PC-3 (cell line): ENCODE results near the gene KDM4B. TPM values are rescaled to one million over a fixed set of nuclear protein-coding genes. Genes with fewer than 3 reads are reported as not detected.
"Not testable (repeated sequence)": the region's sequence is repeated elsewhere in the genome, so short reads cannot be mapped to it uniquely, and the experiment has no call there.

Experiments
- ATAC-seq: fragments of 200-7000 bp; cut with Tn5 transposase; 2 replicates; pipeline ENCODE4 v1.9.1; 2020; ENCODE audit warnings: mild to moderate bottlenecking, moderate library complexity
- BruUV-seq: library from RNA; stranded (reverse); fragments of 400-500 nt; replicated peaks from 2 replicates; lab custom pipeline; 2021; lab: Mats Ljungman, UMichigan
- CTCF ChIA-PET: fragments of 300-600 bp; sonication (Branson Sonifier 250); formaldehyde crosslinking; loops from one replicate; lab custom pipeline; 2022; ENCODE audit warnings: antibody characterized with exemption; lab: Charles Lee
- POLR2A ChIA-PET: fragments of 300-600 bp; sonication (Branson Sonifier 250); formaldehyde crosslinking; loops from one replicate; lab custom pipeline; 2022; ENCODE audit warnings: antibody characterized with exemption; ENCODE audit not compliant: unreplicated experiment; lab: Charles Lee
- DNase-seq: peaks from one replicate; pipeline ENCODE4 v3.0.0-alpha.2; 2015
- H2AFZ ChIP-seq: fragments of 300-600 bp; sonication (generic); 2 replicates; pipeline ENCODE4 v1.6.0; 2016; ENCODE audit warnings: antibody characterized with exemption, low read length
- H3F3A ChIP-seq: fragments of 300-600 bp; sonication (generic); one replicate; pipeline ENCODE4 v1.6.0; 2017; ENCODE audit warnings: antibody characterized with exemption, low read length, control low read depth, mild to moderate bottlenecking; ENCODE audit not compliant: unreplicated experiment
- H3K27ac ChIP-seq: fragments of 300-600 bp; sonication (generic); 2 replicates; pipeline ENCODE4 v1.5.1; 2016; ENCODE audit warnings: mild to moderate bottlenecking, low read length
- H3K27me3 ChIP-seq: fragments of 300-600 bp; sonication (generic); 2 replicates; pipeline ENCODE4 v1.6.1; 2016; ENCODE audit warnings: low read length, mixed read lengths
- H3K36me3 ChIP-seq: fragments of 300-600 bp; sonication (generic); 2 replicates; pipeline ENCODE4 v1.6.1; 2016; ENCODE audit warnings: low read depth, mixed run types, low read length, mixed read lengths
- H3K4me1 ChIP-seq: fragments of 300-600 bp; sonication (generic); 2 replicates; pipeline ENCODE4 v1.5.1; 2016; ENCODE audit warnings: low read length; ENCODE audit not compliant: insufficient read depth
- H3K4me2 ChIP-seq: fragments of 300-600 bp; sonication (generic); 2 replicates; pipeline ENCODE4 v1.6.0; 2016; ENCODE audit warnings: low read length
- H3K4me3 ChIP-seq: fragments of 300-600 bp; sonication (generic); 2 replicates; pipeline ENCODE4 v1.5.1; 2016; ENCODE audit warnings: mild to moderate bottlenecking, low read length, mixed read lengths
- H3K79me2 ChIP-seq: fragments of 300-600 bp; sonication (generic); 2 replicates; pipeline ENCODE4 v1.6.1; 2017; ENCODE audit warnings: low read length, mixed read lengths
- H3K9ac ChIP-seq: fragments of 300-600 bp; sonication (generic); 2 replicates; pipeline ENCODE4 v1.6.0; 2016; ENCODE audit warnings: mild to moderate bottlenecking, low read length
- H3K9me2 ChIP-seq: fragments of 300-600 bp; sonication (generic); replicated peaks from 2 replicates; pipeline ENCODE4 v1.6.1; 2016; ENCODE audit warnings: mixed run types, low read length, mixed read lengths
- H3K9me3 ChIP-seq: fragments of 300-600 bp; sonication (generic); 2 replicates; pipeline ENCODE4 v1.6.1; 2016; ENCODE audit warnings: low read length, mixed read lengths
- H4K20me1 ChIP-seq: fragments of 300-600 bp; sonication (generic); 2 replicates; pipeline ENCODE4 v1.6.1; 2016; ENCODE audit warnings: low read length, mixed read lengths
- EZH2 ChIP-seq: fragments of 300-600 bp; sonication (generic); IDR thresholded peaks from one replicate; pipeline ENCODE4 v1.6.1; 2017; ENCODE audit warnings: antibody characterized with exemption, mild to moderate bottlenecking, low read length; ENCODE audit not compliant: unreplicated experiment
- EZH2phosphoT487 ChIP-seq: fragments of 300-600 bp; sonication (generic); IDR thresholded peaks from 2 replicates; pipeline ENCODE4 v1.6.1; 2018; ENCODE audit warnings: mild to moderate bottlenecking, antibody characterized with exemption, low read length, borderline replicate concordance
- intact Hi-C: fragments of 100-400 bp; cut with micrococcal nuclease; formaldehyde crosslinking; loops from 2 replicates; pipeline ENCODE4 v1.9.0; 2023
- total RNA-seq: library from RNA; depleted of rRNA; stranded (reverse); fragments of >200 nt; gene quantifications from 2 replicates; pipeline ENCODE4 v1.2.3, GENCODE V29; 2014
- TF ChIP-seq, protein P1 (sequence below): fragments of 300-600 bp; sonication (generic); conservative IDR thresholded peaks from 2 replicates; pipeline ENCODE4 v1.5.1; 2017; ENCODE audit warnings: antibody characterized with exemption, low read depth, mild to moderate bottlenecking, low read length

Gene KDM4B
- total RNA-seq, 1 experiment from 2014 or later, result 19.8 TPM

DNA sequence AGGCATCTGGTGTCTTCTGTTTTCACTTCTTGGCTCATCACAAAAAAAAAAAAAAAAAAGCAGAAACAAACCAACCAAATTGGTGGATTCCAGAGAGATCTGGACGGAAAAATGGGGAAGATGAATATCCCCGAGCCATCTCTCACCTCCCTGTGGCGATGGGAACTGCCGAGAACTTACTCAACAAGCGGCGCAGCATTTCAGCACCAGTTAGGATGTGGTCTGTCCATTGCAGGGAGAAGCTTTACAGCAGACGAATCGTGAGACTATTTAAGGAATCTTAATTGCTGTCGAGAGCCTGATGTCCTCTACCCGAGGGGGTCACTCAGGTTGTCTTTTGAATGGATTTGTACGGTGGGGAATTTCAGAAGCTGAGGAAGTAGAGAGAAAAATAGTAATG, 17.3 kb upstream of the KDM4B start:
- Histone ChIP-seq H3K9ac (no peak overlapping the region), H3K36me3 (peaks cover 63% of the 10 kb centered on the region), H3K4me2 (no peak overlapping the region), H3K27me3 (no peaks in the 10 kb centered on the region), H3K4me1 (no peaks in the 10 kb centered on the region), H4K20me1 (peaks cover 10% of the 10 kb centered on the region; the same call in 1 of the 2 replicates), H3K27ac (no peak overlapping the region), H3K4me3 (no peak overlapping the region), H3F3A (no peaks in the 10 kb centered on the region), H3K79me2 (0 out of 2 replicates have a peak, but pooled peaks cover 8% of the 10 kb centered on the region), H3K9me3 (no peaks in the 10 kb centered on the region), H2AFZ (no peak overlapping the region), H3K9me2 (no peaks in the 10 kb centered on the region)
- ChIA-PET POLR2A (no interaction called here), CTCF (no interaction called here)
- TF ChIP-seq, protein P1, sequence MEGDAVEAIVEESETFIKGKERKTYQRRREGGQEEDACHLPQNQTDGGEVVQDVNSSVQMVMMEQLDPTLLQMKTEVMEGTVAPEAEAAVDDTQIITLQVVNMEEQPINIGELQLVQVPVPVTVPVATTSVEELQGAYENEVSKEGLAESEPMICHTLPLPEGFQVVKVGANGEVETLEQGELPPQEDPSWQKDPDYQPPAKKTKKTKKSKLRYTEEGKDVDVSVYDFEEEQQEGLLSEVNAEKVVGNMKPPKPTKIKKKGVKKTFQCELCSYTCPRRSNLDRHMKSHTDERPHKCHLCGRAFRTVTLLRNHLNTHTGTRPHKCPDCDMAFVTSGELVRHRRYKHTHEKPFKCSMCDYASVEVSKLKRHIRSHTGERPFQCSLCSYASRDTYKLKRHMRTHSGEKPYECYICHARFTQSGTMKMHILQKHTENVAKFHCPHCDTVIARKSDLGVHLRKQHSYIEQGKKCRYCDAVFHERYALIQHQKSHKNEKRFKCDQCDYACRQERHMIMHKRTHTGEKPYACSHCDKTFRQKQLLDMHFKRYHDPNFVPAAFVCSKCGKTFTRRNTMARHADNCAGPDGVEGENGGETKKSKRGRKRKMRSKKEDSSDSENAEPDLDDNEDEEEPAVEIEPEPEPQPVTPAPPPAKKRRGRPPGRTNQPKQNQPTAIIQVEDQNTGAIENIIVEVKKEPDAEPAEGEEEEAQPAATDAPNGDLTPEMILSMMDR, result no peak
- TF ChIP-seq EZH2, result no peak
- TF ChIP-seq EZH2phosphoT487, result no peak
- DNase-seq (no peak), ATAC-seq (no peak)
- no TSS peak for BruUV-seq
- intact Hi-C loops, result no loop called here

DNA sequence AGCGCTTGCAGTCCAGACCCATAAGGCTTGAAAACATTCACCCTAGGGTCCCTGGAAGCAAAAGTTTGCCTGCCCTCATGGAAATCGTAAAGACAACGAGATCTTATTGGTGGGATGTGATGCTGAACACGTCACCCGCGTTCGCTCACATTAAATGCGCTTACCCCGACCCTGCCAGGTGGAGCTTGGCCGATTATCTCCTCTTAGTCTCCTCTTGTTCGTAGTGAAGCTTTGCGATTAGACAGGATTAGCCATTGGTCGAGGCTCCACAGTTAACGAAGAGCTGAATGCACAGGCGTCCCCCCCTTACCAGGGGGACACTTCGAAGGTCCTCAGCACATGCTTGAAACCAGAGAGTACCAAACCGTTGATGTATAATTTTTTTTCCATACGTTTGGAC, 16.0 kb upstream of the KDM4B start:
- intact Hi-C loops, result no loop called here
- no peak overlapping the region for H3K9ac ChIP-seq
- no peak for TF ChIP-seq EZH2
- TF ChIP-seq, protein P1, result no peak
- TF ChIP-seq EZH2phosphoT487, result no peak
- no peaks in the 10 kb centered on the region for H3K4me1 ChIP-seq
- BruUV-seq, result no TSS peak
- ATAC-seq (no peak), DNase-seq (no peak)
- no peaks in the 10 kb centered on the region for H3K9me3 ChIP-seq
- H3K27ac ChIP-seq, result no peak overlapping the region
- no peaks in the 10 kb centered on the region for H3K9me2 ChIP-seq
- H3K79me2 ChIP-seq, result 0 out of 2 replicates have a peak, but pooled peaks cover 1% of the 10 kb centered on the region
- peaks cover 63% of the 10 kb centered on the region for H3K36me3 ChIP-seq
- no peak overlapping the region for H2AFZ ChIP-seq
- no peaks in the 10 kb centered on the region for H3F3A ChIP-seq
- no peak overlapping the region for H3K4me2 ChIP-seq
- ChIA-PET CTCF (no interaction called here), POLR2A (no interaction called here)
- H3K4me3 ChIP-seq, result no peak overlapping the region
- peaks cover 13% of the 10 kb centered on the region; the same call in 1 of the 2 replicates for H4K20me1 ChIP-seq
- H3K27me3 ChIP-seq, result no peaks in the 10 kb centered on the region

DNA sequence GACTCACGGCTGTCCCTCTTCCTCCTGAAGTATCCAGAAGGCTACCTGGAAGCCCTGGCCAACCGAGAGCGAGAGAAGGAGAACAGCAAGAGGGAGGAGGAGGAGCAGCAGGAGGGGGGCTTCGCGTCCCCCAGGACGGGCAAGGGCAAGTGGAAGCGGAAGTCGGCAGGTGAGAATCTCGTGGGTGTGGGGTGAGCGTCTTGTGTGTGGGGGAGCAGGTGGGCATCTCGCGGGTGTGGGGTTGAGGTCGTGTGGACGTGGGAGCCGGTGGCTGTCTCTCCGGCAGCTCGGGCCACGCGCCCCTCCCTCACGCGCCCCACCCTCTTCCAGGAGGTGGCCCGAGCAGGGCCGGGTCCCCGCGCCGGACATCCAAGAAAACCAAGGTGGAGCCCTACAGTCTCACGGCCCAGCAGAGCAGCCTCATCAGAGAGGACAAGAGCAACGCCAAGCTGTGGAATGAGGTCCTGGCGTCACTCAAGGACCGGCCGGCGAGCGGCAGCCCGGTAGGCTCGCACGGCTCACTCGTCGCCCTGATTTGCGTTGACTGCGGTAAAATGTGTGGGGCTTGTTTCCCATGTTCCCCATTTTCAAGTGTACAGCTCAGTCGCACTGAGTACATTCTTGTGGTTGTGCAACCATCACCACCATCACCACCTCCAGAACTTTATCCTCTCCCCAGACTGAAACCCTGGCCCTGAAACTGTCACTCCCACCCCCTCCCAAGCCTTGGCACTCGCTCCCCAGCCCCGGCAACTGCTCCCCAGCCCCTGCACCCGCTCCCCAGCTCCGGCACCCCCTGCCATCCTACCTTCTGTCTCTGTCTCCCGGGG, 14.4 kb upstream of the KDM4B start:
- intact Hi-C loops, CTCF ChIA-PET, H3K27ac ChIP-seq, ATAC-seq, H2AFZ ChIP-seq, H3F3A ChIP-seq, H3K27me3 ChIP-seq, H3K79me2 ChIP-seq, H3K4me2 ChIP-seq, H3K9me2 ChIP-seq, H3K4me3 ChIP-seq, DNase-seq, POLR2A ChIA-PET, BruUV-seq, H3K9ac ChIP-seq, H3K9me3 ChIP-seq, H3K4me1 ChIP-seq: not testable (repeated sequence)
- H4K20me1 ChIP-seq, result peaks cover 14% of the 10 kb centered on the region; the same call in 1 of the 2 replicates
- peaks cover 62% of the 10 kb centered on the region for H3K36me3 ChIP-seq
